Keratinocyte (primary cell): ENCODE data around the gene DNAH8.

Experiments used
- EZH2 ChIP-seq: IDR thresholded peaks from one replicate; pipeline ENCODE4 v1.6.1; 2012; ENCODE audit warnings: inconsistent platforms, mild to moderate bottlenecking, low read length, moderate library complexity
- TF ChIP-seq, protein P1 (sequence below), 3 experiments: IDR thresholded peaks in 1 of 3; conservative IDR thresholded peaks in 1 of 3; optimal IDR thresholded peaks in 1 of 3; 2 replicates in 2 of 3; 3 replicates in 1 of 3; pipeline versions ENCODE3 to v1.5.1; 2011; ENCODE audit warnings: low read length in 3 of 3, mild to moderate bottlenecking in 3 of 3, moderate library complexity in 2 of 3, control low read depth in 1 of 3, inconsistent platforms in 1 of 3; ENCODE audit not compliant: insufficient read depth in 2 of 3; ENCODE audit errors: extremely low read depth in 1 of 3

DNA sequence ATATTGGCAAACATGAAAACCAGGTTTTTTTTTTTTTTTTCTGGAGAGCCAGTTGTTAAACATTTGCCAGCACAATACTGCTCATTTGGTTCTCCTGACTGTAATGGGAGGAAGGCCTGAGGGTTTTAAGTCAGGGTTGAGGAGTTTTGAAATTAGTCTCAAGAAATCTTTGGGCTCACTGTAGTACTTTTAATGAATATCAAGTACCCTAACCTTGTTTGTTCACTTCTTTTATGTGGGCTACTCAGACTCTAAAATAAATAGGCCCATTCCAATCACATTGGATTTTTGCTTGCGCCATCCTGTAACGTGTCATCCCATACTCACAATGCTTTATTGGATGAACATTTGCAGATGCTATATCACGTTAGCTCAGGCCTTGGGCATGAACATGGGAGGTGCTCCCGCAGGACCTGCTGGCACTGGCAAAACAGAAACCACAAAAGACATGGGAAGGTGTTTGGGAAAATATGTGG lies 146.9 kb downstream of the DNAH8 start:
- no peak for TF ChIP-seq EZH2
- TF ChIP-seq, protein P1, sequence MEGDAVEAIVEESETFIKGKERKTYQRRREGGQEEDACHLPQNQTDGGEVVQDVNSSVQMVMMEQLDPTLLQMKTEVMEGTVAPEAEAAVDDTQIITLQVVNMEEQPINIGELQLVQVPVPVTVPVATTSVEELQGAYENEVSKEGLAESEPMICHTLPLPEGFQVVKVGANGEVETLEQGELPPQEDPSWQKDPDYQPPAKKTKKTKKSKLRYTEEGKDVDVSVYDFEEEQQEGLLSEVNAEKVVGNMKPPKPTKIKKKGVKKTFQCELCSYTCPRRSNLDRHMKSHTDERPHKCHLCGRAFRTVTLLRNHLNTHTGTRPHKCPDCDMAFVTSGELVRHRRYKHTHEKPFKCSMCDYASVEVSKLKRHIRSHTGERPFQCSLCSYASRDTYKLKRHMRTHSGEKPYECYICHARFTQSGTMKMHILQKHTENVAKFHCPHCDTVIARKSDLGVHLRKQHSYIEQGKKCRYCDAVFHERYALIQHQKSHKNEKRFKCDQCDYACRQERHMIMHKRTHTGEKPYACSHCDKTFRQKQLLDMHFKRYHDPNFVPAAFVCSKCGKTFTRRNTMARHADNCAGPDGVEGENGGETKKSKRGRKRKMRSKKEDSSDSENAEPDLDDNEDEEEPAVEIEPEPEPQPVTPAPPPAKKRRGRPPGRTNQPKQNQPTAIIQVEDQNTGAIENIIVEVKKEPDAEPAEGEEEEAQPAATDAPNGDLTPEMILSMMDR (optimal IDR thresholded peaks at IDR 0.05 in 1 of 3, IDR thresholded peaks at IDR 0.05 in 1 of 3, conservative IDR thresholded peaks at IDR 0.05 in 1 of 3; ENCODE audit: extremely low read depth in 1 of 3, insufficient read depth in 2 of 3, low read length in 3 of 3), result no peak
